GM18951 (cell line): ENCODE results near the gene C6orf62.
"Not testable (repeated sequence)": the region's sequence is repeated elsewhere in the genome, so short reads cannot be mapped to it uniquely, and the experiment has no call there.

Experiments used
- POLR2A ChIP-seq: IDR thresholded peaks from 4 replicates; pipeline ENCODE4 v1.6.1; 2011; ENCODE audit warnings: mild to moderate bottlenecking; ENCODE audit not compliant: insufficient read length, insufficient read depth; ENCODE audit errors: extremely low read depth
- in situ Hi-C: fragments of 300-500 bp; cut with MboI; formaldehyde crosslinking; loops from one replicate; pipeline ENCODE4 v1.12.0; 2022; ENCODE audit warnings: low sequenced_read_pairs, mixed read lengths, inconsistent platforms; ENCODE audit not compliant: unreplicated experiment

Gene C6orf62

DNA sequence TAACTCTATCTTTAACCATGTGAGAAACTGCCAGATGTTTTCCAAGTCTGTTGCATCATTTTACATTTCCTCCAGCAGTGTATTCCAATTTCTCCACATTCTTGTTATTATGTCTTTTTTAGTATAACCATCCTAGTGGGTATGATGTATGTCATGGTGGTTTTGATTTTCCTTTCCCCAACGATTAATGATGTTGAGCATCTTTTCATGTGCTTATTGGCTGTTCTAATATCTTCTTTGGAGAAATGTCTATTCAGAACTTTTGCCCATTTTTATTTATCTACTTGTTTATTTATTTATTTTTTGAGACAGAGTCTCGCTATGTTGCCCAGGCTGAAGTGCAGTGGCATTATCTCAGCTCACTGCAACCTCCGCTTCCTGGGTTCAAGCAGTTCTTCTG lies 4.3 kb upstream of the C6orf62 start:
- no peak for TF ChIP-seq POLR2A
- in situ Hi-C loops = no loop called here

DNA sequence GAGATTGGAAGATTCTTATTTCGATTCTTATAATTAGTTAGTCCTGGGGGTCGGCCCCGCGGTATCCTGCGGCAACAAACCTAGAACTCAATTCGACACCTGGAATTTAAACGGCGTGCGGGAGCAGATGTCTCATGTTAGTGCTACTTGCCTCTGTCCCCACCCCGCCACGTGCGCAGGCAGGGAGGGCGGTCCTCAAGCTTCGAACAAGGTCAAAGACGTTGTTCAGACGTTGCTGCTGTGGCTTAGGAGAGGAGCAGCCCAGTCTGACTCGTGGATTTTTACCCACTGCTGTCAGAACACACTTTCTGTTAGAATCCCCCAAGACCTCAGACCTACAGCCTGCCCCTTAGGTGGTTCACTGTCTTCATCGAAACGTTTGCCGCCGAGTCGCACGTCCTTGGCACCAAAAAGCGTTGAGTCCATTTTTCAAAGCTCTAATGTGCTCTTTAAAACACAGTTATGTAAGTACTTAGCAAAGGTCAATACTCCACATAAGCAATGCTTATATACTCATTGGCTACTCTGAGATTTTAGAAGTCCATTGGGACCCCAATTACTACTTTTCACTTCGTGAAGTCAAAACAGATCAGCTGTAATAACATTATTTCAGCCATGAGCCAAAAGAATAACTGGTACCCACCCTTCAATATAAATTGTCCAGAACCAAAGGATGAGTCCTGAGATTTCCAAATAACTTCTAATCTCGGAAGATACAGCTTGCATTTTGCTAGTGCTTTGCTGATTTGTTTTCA lies 2.7 kb upstream of the C6orf62 start:
- TF ChIP-seq POLR2A = peak; percentile 80
- in situ Hi-C loops = no loop called here

DNA sequence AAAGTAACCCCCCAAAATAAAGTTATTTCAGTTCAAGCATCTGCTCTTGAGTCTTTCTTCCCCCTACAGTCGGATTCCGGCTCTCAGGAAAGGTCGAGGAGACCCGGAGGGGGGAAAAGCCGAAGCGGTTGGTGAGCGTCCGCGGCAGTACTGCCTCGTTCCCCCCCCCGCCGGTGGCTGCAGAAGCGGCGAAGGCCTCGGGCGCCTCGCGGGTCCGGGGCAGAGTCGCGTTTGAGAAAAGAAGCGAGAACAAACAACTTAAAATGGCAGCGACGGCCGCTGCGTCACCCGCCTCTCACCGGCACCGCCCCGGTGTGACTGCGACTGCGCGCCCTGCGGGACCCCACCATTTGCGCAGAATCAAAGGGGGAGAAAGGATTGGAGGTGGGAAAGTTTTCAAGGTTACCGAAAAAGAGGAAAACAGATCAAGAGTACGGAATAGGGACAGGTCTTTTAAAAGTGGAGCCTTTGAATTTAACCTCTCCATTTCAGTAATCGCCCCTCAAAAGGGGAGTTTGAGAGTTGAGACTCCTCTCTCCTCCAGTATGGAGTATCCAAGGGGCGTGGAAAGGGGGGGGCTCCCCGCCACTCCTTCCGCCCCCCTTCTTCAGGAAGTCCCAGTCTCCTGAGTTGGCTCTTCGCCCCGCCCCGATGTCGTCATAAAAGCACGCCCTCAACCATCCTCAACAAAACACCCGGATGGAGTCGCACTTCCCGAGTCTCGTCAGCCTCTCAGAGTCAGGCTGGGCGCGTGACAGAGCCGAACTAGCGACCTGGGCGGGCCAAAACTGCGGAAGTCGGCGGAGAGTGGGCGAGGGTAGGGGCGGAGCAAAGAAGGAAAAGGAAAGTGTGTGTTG lies 1.9 kb upstream of the C6orf62 start:
- in situ Hi-C loops = no loop called here

DNA sequence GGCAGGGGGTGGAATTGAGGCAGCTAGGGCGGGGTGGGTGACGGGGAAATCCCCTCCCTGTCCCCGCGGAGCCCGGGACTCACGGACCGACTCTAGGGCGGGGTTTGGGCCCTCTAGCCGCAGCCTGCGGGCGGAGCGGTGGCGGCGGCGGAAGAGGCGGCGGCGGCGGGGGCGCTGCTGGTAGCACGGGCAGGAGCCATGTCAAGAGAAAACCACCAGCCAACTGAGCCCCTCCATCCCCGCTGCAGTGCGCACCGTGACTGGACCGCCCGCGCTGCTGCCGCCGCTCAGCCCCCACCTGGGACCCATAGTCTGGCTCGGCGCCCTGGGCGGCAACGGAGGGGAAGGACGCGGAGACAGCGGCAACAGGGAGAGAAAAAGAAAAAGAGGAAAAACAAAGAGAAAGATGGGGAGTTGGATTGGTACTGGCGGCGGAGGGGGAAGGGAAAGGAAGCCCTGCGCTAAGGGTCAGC lies 1.2 kb upstream of the C6orf62 start:
- no peak for TF ChIP-seq POLR2A
- in situ Hi-C loops = no loop called here

More for the DNA sequence above, 1.9 kb upstream of the C6orf62 start:
- TF ChIP-seq POLR2A = peak; percentile 97

DNA sequence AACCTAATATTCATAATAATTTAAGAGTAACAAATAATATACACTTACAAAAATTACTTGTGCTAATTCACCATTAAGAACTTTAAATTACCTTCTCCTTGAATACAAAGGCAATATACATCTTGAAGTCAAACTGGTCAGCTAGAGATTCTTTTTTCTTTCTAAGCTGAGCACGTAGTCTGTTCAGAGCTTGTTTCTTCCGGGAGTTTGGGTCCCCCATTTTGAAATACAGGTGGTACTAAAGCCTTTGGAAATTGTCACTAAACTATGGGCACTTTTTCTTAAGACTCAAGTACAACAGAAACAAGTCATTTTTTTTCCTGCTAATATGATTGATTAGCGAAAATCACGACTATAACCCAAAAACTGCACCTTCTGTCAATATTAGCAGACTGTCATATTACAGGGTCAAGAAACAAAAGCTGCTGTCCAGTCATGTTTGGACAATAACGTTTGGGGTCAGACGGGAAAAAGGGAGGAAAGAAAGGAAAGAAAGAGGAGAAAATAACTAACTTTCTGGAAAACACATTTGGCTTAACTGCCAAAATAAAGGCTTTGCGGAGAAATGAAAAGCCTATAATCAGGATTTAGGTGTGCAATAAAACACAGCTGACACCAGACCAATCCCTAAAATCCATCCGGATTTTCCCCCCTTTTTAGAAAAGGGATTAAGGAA lies 367 bp downstream of the C6orf62 start:
- in situ Hi-C loops = no loop called here
- no peak for TF ChIP-seq POLR2A

DNA sequence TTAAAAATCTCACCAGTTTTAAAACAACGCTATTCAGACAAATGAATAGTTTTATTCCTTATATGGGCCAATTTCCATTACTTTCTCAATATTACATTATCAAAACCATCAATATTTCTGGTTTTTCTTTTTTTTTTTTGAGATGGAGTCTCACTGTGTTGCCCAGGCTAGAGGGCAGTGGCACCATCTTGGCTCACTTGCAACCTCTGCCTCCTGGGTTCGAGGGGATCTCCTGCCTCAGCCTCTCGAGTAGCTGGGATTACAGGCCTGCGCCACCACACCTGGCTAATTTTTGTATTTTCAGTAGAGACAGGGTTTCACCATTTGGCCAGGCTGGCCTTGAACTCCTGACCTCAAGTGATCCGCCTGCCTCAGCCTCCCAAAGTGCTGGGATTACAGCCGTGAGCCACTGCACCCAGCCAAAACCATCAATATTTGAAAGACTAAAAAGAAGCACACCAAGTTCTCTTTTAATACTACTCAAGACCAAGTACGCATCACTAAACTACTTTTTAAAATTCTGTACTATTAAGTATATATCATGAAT lies 2.3 kb downstream of the C6orf62 start:
- in situ Hi-C loops = not testable (repeated sequence)

DNA sequence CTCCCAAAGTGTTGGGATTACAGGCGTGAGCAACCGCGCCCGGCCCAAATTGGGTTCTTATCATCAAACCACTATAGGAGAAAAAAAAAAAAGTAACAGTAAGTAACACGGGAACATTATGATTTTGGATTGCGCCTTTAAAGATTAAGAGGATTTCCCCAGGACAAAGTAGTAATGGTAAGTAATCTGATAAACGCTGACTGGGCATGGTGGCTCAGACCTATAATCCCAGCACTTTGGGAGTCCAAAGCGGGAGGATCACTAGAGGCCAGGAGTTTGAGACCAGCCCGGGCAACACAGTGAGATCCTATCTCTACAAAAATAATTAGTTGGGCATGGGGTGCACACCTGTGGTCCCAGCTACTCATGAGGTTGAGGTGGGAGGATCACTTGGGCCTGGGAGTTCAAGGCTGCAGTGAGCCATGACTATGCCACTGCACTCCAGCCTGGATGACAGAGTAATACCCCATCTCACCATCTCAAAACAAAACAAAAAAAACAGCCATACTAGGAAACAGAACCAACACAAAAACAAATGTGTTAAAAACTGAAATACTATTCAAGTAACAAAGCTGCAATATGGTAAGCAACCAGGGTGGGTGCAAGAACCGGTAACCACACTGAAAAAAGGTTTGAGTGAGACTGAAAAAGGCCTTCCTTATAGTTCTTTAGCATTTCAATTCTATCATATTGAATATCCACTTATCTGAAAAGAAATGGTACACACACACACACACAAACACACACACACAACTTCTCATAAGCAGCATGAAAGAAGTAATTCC lies 8.2 kb downstream of the C6orf62 start:
- TF ChIP-seq POLR2A = no peak
- in situ Hi-C loops = no loop called here

DNA sequence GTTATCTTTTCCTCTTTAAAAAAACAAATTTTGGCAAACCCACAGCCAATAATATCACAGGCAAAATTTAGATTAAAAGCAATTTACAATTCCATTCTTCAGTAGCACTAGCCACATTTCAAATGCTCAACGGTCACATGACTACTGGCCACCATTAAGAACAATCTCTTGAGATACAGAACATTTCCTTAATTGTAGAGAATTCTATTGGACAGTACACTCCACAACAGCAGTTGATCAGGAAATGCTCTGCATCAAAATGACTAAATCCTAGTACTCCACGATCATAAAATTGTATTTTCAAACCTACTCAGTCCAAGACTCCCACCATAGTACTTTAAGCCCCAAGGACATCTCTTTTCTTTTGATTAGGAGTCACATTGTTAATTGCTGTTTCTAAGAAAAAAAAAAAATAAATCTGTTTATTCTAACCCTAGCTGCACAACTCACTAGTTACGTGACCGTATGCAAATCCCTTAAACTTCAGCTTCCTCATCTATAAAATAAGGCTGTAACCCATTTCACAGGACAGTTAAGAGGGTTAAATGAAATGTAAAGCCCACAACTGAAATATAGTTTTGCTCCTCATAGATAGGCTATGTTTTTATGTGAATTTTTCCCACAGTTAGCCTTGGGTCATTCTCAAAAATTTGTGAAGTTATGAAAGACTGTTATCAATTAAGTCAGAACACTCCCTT lies 9.8 kb downstream of the C6orf62 start:
- no peak for TF ChIP-seq POLR2A
- in situ Hi-C loops = loop anchor here (5.0 kb wide), 1 partner anchor 122 kb away; no protein-coding TSS in a partner anchor

DNA sequence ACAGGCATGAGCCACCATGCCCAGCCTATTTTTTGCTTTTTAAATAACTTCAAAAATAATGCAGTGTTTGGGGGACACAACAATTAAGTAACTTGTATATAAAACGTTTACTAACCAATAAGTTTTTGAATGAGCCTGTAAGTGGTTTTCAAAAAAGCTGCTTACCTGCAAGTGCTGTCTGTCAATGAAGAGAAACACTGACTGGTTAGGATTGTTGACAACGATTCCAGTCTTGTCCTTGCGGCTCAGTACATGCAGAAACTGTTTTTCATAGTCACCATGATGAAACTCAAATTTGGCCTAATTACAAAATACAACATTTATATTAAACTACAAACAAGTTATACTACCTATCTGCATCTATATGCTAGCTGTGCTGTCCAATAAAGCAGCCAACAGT lies 10.3 kb downstream of the C6orf62 start:
- in situ Hi-C loops = loop anchor here (5.0 kb wide), 1 partner anchor 121 kb away; no protein-coding TSS in a partner anchor
- TF ChIP-seq POLR2A = no peak

DNA sequence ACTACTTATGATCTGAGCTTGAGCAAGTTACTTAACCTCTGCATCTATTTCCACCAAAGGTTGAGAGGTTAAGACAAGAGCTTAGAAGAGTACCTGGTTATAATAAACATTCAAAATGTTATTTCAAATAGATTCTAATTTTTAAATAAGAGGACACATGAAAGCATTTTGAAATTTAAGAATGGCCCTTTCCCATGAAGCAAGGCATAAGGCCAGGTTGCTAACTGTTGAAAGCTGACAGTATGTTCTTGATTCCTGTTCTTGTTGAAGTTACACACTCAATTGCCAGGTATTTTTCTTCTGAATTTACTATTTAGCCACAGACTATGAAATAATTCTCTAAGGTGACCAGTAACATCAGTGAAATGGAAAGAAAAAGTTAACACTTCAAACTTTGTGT lies 14.5 kb downstream of the C6orf62 start:
- no peak for TF ChIP-seq POLR2A
- in situ Hi-C loops = no loop called here

DNA sequence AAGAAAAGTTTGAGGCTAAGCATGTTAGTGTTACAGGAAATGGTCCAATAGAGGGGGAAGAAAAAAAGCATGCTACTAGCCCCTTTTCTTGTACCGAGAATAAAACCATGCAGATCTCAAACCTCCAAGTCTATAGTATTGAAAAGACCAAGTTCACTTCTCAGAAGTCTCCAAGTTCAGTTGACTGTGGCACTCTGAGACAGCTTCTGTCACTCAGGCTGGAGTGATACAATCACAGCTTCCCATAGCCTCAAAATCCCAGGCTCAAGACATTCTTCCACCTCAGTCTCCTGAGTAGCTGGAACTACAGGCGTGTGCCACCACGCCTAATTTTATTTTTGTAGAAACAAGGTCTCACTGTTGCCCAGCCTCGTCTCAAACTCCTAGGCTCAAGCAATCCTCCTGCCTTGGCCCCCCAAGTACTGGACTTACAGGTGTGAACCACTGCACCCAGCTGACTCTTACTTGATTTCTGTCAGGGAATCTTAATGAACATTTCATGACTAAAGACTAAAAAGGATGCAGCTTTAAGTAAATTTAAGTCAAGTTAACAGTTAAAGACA lies 16.2 kb downstream of the C6orf62 start:
- in situ Hi-C loops = no loop called here
- TF ChIP-seq POLR2A = no peak
